Measurements from ENCODE around the gene ACVR1.

The ACVR1 gene

GRCh38 chr2:157876066-157876785 lies at the start of gene ACVR1:
ACVR1 (minus strand) TSS chr2:157876330; CDS start chr2:157799493, 76,837 bp downstream.
- peak; percentile 89 for DNase-seq (ENCODE audit: low read depth, low spot score)
- no peak for TF ChIP-seq CTCF (IDR thresholded peaks at IDR 0.05; ENCODE audit: insufficient read depth, low read length, missing control alignments)
- H3K4me3 ChIP-seq (ENCODE audit: low read depth, low read length), result peak within 1 kb of the TSS; percentile 89
- ChIA-PET POLR2A (interaction anchor here (0.7 to 2.1 kb wide), 6 partner anchors 10 to 571 kb away, joined by 3 to 11 read pairs (median 4); no protein-coding TSS in a partner anchor), CTCF (interaction anchor here (0.6 to 2.6 kb wide), 19 partner anchors 8 to 103 kb away, joined by 3 to 32 read pairs (median 6); no protein-coding TSS in a partner anchor)

- DNase-seq (ENCODE audit: low read depth, low spot score), result no peak
- CTCF ChIA-PET, result no interaction called here
- POLR2A ChIA-PET, result no interaction called here
- no peak overlapping the region for H3K4me3 ChIP-seq (ENCODE audit: low read depth, low read length)
- TF ChIP-seq CTCF (IDR thresholded peaks at IDR 0.05; ENCODE audit: insufficient read depth, low read length, missing control alignments), result no peak
Measured at GRCh38 chr2:157925071-157925470, 48.9 kb upstream of the ACVR1 start.

- ChIA-PET CTCF (no interaction called here), POLR2A (no interaction called here)
- DNase-seq (ENCODE audit: low read depth, low spot score), result no peak
- H3K4me3 ChIP-seq (ENCODE audit: low read depth, low read length), result no peak overlapping the region
- no peak for TF ChIP-seq CTCF (IDR thresholded peaks at IDR 0.05; ENCODE audit: insufficient read depth, low read length, missing control alignments)
Measured at GRCh38 chr2:157923598-157924217, 47.6 kb upstream of the ACVR1 start.

GRCh38 chr2:157922815-157923214 lies 46.7 kb upstream of the ACVR1 start:
- ChIA-PET POLR2A (no interaction called here), CTCF (no interaction called here)
- no peak for DNase-seq (ENCODE audit: low read depth, low spot score)
- TF ChIP-seq CTCF (IDR thresholded peaks at IDR 0.05; ENCODE audit: insufficient read depth, low read length, missing control alignments), result no peak
- no peak overlapping the region for H3K4me3 ChIP-seq (ENCODE audit: low read depth, low read length)

GRCh38 chr2:157922336-157922735 lies 46.2 kb upstream of the ACVR1 start:
- CTCF ChIA-PET, result no interaction called here
- no peak for TF ChIP-seq CTCF (IDR thresholded peaks at IDR 0.05; ENCODE audit: insufficient read depth, low read length, missing control alignments)
- H3K4me3 ChIP-seq (ENCODE audit: low read depth, low read length), result no peak overlapping the region
- POLR2A ChIA-PET, result no interaction called here
- DNase-seq (ENCODE audit: low read depth, low spot score), result no peak

- CTCF ChIA-PET, result no interaction called here
- POLR2A ChIA-PET, result no interaction called here
- no peak for TF ChIP-seq CTCF (IDR thresholded peaks at IDR 0.05; ENCODE audit: insufficient read depth, low read length, missing control alignments)
- no peak overlapping the region for H3K4me3 ChIP-seq (ENCODE audit: low read depth, low read length)
- DNase-seq (ENCODE audit: low read depth, low spot score), result no peak
Measured at GRCh38 chr2:157920736-157921135, 44.6 kb upstream of the ACVR1 start.
